HG03159 (cell line): ENCODE measurements around the gene RHOV.
"Not testable (repeated sequence)": the region's sequence is repeated elsewhere in the genome, so short reads cannot be mapped to it uniquely, and the experiment has no call there.

ENCODE experiments used
- ATAC-seq: cut with Tn5 transposase; IDR thresholded peaks from one replicate; pipeline ENCODE4 v1.9.1; 2021; ENCODE audit warnings: mild to moderate bottlenecking, moderate library complexity; ENCODE audit not compliant: unreplicated experiment

RHOV gene

GRCh38 chr15:40875991-40876730 is 2.1 kb upstream of the RHOV start:
- ATAC-seq: no peak

DNA sequence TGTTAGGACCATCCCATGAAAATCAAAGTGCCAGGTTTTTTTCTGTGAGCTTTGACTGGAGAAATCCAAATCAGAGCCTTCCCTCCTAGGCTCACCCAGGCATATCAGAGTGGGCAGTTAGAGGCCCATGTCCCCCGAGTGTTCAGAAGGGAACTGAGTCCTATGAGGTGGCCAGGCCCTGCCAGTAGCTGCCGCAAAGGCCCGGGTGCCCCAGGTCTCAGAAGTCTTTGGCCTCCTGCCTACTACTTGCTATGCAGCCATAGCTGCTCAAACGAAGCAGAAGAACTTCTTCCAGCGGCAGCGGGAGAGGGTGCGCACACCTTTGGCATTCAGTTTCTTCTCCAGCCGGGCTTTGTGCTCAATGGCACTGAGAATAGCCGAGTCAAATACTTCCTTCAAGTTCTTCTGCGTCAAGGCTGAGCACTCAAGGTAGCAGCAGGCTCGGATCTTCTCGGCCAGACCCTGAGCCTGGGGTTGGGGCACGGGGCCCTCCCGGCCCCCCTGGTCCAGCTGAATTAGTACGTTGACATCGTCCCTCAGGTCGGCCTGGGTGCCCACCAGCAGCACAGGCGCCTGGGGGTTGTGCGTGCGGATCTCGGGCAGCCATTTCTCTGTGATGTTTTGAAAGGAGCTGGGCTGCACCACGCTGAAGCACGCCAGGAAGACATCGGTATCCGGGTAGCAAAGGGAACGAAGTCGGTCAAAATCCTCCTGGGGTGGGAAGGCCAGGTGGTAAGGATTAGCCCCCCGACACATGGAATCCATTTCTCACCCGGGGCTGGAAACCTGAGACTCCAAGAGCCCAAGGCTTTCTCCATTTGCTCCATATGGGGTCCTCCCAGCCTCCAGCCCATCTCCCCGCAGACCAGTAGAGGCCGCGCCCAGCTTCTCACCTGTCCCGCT is 992 bp downstream of the RHOV start:
- ATAC-seq: no peak

DNA sequence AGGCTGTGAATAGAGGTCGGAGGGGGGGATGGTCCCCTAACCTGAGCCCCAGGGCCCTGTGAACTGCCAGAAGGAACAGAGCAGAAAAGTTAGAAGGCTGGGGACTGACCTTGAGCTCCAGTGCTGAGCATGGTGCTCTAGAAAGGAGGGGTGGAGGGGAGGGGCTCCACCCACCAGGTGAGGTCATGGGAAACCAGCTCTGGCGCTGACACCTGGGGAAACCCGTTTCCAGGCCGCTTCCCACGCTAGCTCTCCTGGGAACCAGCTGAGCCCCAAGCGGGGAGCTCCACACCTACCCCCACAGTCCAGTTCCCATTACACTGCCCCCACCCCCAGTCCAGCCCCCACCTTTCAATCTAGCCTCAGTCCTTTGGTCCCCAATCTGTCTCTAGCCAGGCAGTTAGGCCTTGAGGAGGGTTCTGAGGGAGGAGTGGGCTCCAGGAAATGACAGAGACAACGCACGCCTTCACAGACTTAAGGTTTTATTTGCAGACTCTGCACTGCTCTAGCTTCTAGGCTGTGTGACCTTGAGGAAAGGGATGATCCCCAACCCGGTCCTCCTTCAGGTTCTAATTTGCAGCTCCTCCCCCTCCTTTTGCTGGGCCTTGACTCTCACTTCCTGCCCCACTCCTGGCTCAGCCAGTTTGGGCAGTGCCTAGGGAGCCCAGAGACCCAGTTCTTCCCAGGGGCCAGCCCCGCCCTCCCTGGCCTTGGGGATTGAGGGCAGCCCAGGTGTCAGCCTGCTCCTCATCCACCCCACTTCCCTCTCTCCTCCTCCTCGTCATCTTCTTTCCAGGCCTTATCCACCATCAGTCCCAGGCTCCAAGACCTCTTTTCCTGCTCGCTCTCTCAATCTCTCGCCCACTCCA is 2.1 kb downstream of the RHOV start:
- ATAC-seq: no peak

DNA sequence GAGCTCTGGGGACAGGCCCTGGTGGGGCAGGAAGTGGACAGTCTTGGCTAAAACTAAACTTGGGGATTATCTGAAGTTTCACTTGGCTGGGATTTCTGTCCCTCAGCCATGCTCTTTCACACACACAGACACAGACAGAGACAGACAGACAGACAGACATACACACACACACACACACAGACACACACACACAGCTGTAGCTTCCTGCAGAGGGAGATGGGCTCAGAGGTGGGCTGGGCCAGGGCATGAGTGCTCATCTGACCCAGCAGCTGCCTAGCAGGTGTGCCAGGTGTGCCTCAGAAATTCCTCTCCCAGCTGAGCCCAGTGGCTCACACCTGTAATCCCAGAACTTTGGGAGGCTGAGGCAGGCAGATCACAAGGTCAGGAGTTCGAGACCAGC is 3.3 kb downstream of the RHOV start:
- no peak for ATAC-seq

- no peak for ATAC-seq
These were observed 4.3 kb downstream of the RHOV start for GRCh38 chr15:40869686-40870085.

DNA sequence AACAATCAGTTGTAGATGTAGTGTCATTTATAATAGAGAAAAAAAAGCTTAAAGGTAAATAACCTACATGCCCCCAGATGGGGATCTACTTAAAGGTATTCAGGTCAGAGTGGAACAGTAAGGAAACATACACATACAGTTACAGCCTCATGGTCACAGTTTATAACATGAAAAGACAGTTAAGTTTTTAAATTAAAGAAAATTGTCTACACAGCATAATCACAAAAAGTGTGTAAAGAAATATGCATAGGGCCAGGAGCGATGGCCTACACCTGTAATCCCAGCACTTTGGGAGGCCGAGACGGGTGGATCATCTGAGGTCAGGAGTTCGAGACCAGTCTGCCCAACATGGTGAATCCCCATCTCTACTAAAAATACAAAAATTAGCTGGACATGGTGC is 6.8 kb downstream of the RHOV start:
- ATAC-seq: no peak

GRCh38 chr15:40863660-40864270 is 10.3 kb downstream of the RHOV start:
- no peak for ATAC-seq

- ATAC-seq: not testable (repeated sequence)
These were observed 12.9 kb downstream of the RHOV start for GRCh38 chr15:40861147-40861546.

GRCh38 chr15:40859206-40859851 is 14.7 kb downstream of the RHOV start:
- no peak for ATAC-seq

- no peak for ATAC-seq
These were observed 15.3 kb downstream of the RHOV start for GRCh38 chr15:40858706-40859105.

- ATAC-seq: no peak
These were observed 16.3 kb downstream of the RHOV start for GRCh38 chr15:40857601-40858341.

DNA sequence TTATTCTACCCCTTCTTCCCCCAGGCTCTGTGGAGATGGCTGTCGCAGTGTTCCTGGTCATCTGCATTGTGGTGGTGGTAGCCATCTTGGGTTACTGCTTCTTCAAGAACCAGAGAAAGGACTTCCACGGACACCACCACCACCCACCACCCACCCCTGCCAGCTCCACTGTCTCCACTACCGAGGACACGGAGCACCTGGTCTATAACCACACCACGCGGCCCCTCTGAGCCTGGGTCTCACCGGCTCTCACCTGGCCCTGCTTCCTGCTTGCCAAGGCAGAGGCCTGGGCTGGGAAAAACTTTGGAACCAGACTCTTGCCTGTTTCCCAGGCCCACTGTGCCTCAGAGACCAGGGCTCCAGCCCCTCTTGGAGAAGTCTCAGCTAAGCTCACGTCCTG is 17.3 kb downstream of the RHOV start:
- no peak for ATAC-seq

DNA sequence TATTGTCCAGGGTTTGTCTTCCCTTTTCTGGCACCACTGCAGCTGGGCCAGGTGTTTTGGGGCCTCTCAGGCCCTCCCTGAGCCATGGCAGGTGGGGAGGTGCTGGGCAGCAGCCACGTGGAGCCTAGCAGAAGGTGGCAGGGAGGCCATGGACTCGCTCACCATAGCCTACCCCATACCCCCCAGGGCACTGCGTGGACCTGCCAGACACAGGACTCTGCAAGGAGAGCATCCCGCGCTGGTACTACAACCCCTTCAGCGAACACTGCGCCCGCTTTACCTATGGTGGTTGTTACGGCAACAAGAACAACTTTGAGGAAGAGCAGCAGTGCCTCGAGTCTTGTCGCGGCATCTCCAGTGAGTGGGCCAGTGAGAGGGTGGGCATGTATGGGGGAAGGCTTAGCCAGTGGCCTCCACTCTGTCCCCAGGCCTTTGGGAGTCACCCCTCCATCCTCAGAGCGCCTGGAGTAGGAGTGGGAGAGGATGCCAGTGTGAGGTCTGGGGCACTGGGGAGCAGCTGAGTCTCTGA is 18.3 kb downstream of the RHOV start:
- no peak for ATAC-seq

GRCh38 chr15:40854161-40854560 is 19.9 kb downstream of the RHOV start:
- no peak for ATAC-seq

DNA sequence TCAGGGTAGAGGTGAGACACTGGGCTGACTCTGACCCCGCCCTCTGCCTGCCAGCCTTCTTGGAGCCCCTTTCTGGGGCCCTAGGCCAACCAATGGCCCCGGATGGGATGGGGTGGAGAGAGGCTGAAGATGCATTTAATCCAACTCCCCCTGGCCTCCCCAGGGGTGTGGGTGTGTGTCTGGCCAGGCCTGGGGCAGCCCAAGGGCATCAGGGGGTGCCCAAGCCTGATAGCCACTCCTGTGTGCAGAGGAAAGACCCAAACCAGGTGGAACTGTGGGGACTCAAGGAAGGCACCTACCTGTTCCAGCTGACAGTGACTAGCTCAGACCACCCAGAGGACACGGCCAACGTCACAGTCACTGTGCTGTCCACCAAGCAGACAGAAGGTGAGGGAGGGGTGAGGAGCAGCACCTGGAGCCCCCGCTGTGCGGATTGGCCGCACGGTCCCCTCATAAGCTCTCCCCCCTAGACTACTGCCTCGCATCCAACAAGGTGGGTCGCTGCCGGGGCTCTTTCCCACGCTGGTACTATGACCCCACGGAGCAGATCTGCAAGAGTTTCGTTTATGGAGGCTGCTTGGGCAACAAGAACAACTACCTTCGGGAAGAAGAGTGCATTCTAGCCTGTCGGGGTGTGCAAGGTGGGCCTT is 20.7 kb downstream of the RHOV start:
- ATAC-seq: no peak

- ATAC-seq: no peak
These were observed 21.5 kb downstream of the RHOV start for GRCh38 chr15:40852529-40852928.

DNA sequence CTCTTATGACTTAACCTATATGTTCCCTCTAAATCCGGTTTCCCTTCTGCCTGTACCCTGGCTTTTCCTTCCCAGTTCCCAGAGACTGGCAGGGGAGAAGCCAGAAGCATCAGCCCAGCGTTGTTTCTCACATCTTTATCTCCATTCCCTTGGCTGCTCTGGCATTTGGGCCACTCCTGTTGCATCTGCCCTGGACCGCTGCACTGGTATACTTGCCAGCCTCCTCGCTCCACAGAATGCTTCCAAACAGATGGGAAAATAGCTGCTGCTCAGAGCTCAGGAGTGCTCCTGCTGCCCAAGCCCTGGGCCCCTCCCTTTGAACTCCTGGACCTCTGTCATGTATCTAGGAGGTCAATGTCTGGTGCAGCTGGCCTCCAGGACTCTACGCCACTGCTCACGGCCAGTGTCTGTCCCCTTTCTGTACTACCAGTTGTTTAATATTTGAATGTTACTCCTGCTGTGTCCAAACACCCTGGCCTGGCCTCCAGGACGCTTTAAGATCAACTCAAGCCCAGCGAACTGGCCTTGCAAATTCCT is 23.4 kb downstream of the RHOV start:
- no peak for ATAC-seq

DNA sequence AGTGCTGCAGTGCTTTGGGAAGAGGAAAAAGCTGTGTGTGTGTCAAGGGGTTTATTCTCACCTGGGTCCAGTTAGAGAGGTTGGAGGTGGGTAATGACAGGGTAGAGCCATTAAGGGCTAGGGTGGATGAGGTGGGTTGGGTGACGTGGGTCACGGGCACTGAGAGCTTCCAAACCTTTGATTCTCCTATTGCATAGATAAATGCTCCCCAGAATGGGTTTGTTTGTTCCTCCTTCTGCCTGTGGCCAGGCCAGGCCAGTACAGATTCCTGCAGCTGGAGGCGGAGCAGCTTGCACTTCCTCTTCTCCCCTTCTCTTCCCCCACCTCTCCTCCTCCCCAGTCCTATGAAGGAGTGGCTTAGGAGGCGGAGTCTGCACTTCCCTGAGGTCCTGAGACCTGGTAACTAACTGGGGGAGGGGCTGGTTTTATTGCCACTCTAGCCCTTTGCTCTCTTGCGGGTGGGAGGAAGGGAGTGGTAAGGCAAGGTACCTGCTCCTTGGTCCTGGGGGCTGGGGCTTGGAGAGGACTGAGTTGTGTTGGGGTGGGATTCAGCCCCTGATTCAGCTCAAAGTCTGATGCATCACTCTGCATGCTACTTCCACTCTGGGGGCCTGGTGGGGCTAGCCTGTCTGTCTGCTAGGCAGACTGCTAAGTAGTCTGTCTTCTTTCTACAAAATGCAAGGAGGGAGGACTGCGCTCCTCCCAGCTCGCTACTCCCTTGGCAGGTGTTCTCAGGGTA is 26.6 kb downstream of the RHOV start:
- no peak for ATAC-seq
